CD14-positive monocyte (primary cell): ENCODE measurements around the gene SPEN. TPM values are rescaled to one million over a fixed set of nuclear protein-coding genes. Genes with fewer than 3 reads are reported as not detected.

Experiments
- DNase-seq, 3 donors: peaks; one replicate each; pipeline ENCODE4 v3.0.0-alpha.2; 2011 to 2022
- H2AFZ ChIP-seq: 2 replicates; pipeline ENCODE4 v1.6.0; 2012; ENCODE audit warnings: mild to moderate bottlenecking, low read depth, low read length, inconsistent platforms; ENCODE audit not compliant: insufficient read depth, poor library complexity, severe bottlenecking
- H3K27ac ChIP-seq, 2 donors: 1 replicate in 1 of 2; 2 replicates in 1 of 2; pipeline ENCODE4 v1.5.1; 2012 to 2013; ENCODE audit warnings: low read length in 2 of 2, control low read depth in 1 of 2, inconsistent platforms in 1 of 2, low read depth in 1 of 2, mild to moderate bottlenecking in 1 of 2
- H3K27me3 ChIP-seq, 2 donors: one replicate each; pipeline versions ENCODE4 v1.6.0 to v1.6.1; 2011 to 2013; ENCODE audit warnings: low read length in 2 of 2; ENCODE audit not compliant: control insufficient read depth in 2 of 2, insufficient read depth in 2 of 2
- H3K36me3 ChIP-seq, 2 donors: replicated peaks in 1 of 2; 1 replicate in 1 of 2; 2 replicates in 1 of 2; pipeline versions ENCODE4 v1.5.1 to v1.6.1; 2012 to 2013; ENCODE audit warnings: low read length in 2 of 2, control low read depth in 1 of 2, inconsistent platforms in 1 of 2, mild to moderate bottlenecking in 1 of 2; ENCODE audit not compliant: insufficient read depth in 2 of 2, control insufficient read depth in 1 of 2
- H3K4me1 ChIP-seq, 2 donors: 1 replicate in 1 of 2; 2 replicates in 1 of 2; pipeline versions ENCODE4 v1.5.1 to v1.6.1; 2012 to 2013; ENCODE audit warnings: low read length in 2 of 2, control low read depth in 1 of 2, inconsistent platforms in 1 of 2, mild to moderate bottlenecking in 1 of 2, moderate library complexity in 1 of 2; ENCODE audit not compliant: insufficient read depth in 2 of 2, control insufficient read depth in 1 of 2
- H3K4me2 ChIP-seq: replicated peaks from 2 replicates; pipeline ENCODE3; 2012; ENCODE audit warnings: low read length, moderate library complexity, mild to moderate bottlenecking; ENCODE audit not compliant: poor library complexity, severe bottlenecking; ENCODE audit errors: extremely low read depth
- H3K4me3 ChIP-seq, 3 experiments: fragments of 200-600 bp in 1 of 3; sonication (generic) in 1 of 3; replicated peaks in 1 of 3; 1 replicate in 2 of 3; 2 replicates in 1 of 3; pipeline ENCODE4 v1.5.1; 2011 to 2013; ENCODE audit warnings: low read length in 3 of 3, mild to moderate bottlenecking in 3 of 3, control low read depth in 2 of 3, low read depth in 2 of 3, inconsistent platforms in 1 of 3, moderate library complexity in 1 of 3
- H3K79me2 ChIP-seq: 2 replicates; pipeline ENCODE4 v1.6.0; 2012; ENCODE audit warnings: mild to moderate bottlenecking, control low read depth, inconsistent platforms, low read length, moderate library complexity; ENCODE audit not compliant: insufficient read depth
- H3K9ac ChIP-seq: 2 replicates; pipeline ENCODE4 v1.6.0; 2017; ENCODE audit warnings: low read length, mild to moderate bottlenecking; ENCODE audit not compliant: insufficient read depth, poor library complexity, severe bottlenecking
- H3K9me3 ChIP-seq, 2 donors: replicated peaks in 1 of 2; 1 replicate in 1 of 2; 2 replicates in 1 of 2; pipeline versions ENCODE4 v1.5.1 to v1.6.1; 2012 to 2013; ENCODE audit warnings: low read length in 2 of 2, control low read depth in 1 of 2; ENCODE audit not compliant: control insufficient read depth in 1 of 2, insufficient read depth in 1 of 2
- H4K20me1 ChIP-seq: 2 replicates; pipeline ENCODE4 v1.6.0; 2012; ENCODE audit warnings: mild to moderate bottlenecking, low read length, control low read depth, moderate library complexity; ENCODE audit not compliant: insufficient read depth
- H3K27ac Mint-ChIP-seq, 7 donors: one replicate each; pipeline ENCODE4 v1.8.0; 2020; ENCODE audit warnings: mild to moderate bottlenecking in 7 of 7, mixed read lengths in 7 of 7, moderate library complexity in 6 of 7, inconsistent platforms in 2 of 7
- H3K27me3 Mint-ChIP-seq, 3 donors: one replicate each; pipeline ENCODE4 v1.8.0; 2021 to 2022; ENCODE audit warnings: low read depth in 3 of 3, mild to moderate bottlenecking in 3 of 3, mixed read lengths in 3 of 3, moderate library complexity in 3 of 3, inconsistent platforms in 1 of 3
- H3K36me3 Mint-ChIP-seq, 2 donors: one replicate each; pipeline ENCODE4 v1.8.0; 2020; ENCODE audit warnings: mixed read lengths in 2 of 2, inconsistent platforms in 1 of 2, mild to moderate bottlenecking in 1 of 2
- H3K4me1 Mint-ChIP-seq: one replicate; pipeline ENCODE4 v1.8.0; 2020; ENCODE audit warnings: mild to moderate bottlenecking, mixed read lengths
- H3K4me3 Mint-ChIP-seq, 2 donors: one replicate each; pipeline ENCODE4 v1.8.0; 2020; ENCODE audit warnings: mild to moderate bottlenecking in 2 of 2, mixed read lengths in 2 of 2, moderate library complexity in 1 of 2
- H3K9me3 Mint-ChIP-seq, 7 donors: one replicate each; pipeline ENCODE4 v1.8.0; 2020 to 2022; ENCODE audit warnings: mixed read lengths in 7 of 7, mild to moderate bottlenecking in 6 of 7, moderate library complexity in 6 of 7, inconsistent platforms in 2 of 7
- WGBS: methylation state at CpG from one replicate; pipeline ENCODE4 v1.1.5; 2013; ENCODE audit warnings: missing lambda C conversion rate; ENCODE audit not compliant: insufficient coverage; 5-methylcytosine and 5-hydroxymethylcytosine counted together
- intact Hi-C, 2 donors: fragments of 100-400 bp; cut with micrococcal nuclease; formaldehyde crosslinking; loops; one replicate each; pipeline versions ENCODE4 v1.15.0 to v1.15.1; 2023
- polyA plus RNA-seq, 3 donors: library from polyadenylated mRNA; depleted of rRNA in 1 of 3; unstranded in 2 of 3; stranded (reverse) in 1 of 3; fragments of 300-500 nt in 2 of 3; fragments of >200 nt in 1 of 3; fragmentation: Illumina TruSeq in 2 of 3; gene quantifications; 1 replicate in 2 of 3; 2 replicates in 1 of 3; pipeline ENCODE4 v1.2.3, GENCODE V29; 2012 to 2021
- TF ChIP-seq, protein P1 (sequence below): fragments of 200-600 bp; IDR thresholded peaks from one replicate; pipeline ENCODE4 v1.8.0; 2022; ENCODE audit warnings: antibody characterized with exemption, mild to moderate bottlenecking

SPEN gene
- polyA plus RNA-seq, 3 donors = 3.1 to 30.9 (median 6.1) TPM

GRCh38 chr1:15899266-15899665, 51.8 kb downstream of the SPEN start:
- no peak for DNase-seq
- Histone ChIP-seq H3K9ac (no peak overlapping the region), H3K9me3 (no peaks in the 10 kb centered on the region), H3K27ac (peak overlapping the region in 1 of 2 donors; percentile 15), H3K36me3 (peaks cover 0 to 17% of the 10 kb centered on the region in 2 donors), H3K4me3 (no peak overlapping the region), H3K4me2 (no peak overlapping the region), H3K4me1 (no peaks in the 10 kb centered on the region), H4K20me1 (peaks cover 97% of the 10 kb centered on the region), H2AFZ (no peak overlapping the region), H3K27me3 (no peaks in the 10 kb centered on the region), H3K79me2 (peaks cover 100% of the 10 kb centered on the region)
- 100% methylated on average over 5 of the region's 9 CpGs for WGBS
- H3K27ac Mint-ChIP-seq = peak overlapping the region in 2 of 7 donors; percentile 33 to 36
- no peaks in the 10 kb centered on the region for H3K27me3 Mint-ChIP-seq
- no peaks in the 10 kb centered on the region for H3K9me3 Mint-ChIP-seq
- no peak overlapping the region for H3K4me3 Mint-ChIP-seq
- intact Hi-C loops = no loop called here
- peaks cover 10% of the 10 kb centered on the region for H3K4me1 Mint-ChIP-seq
- peaks cover 18 to 25% of the 10 kb centered on the region in 2 donors for H3K36me3 Mint-ChIP-seq
- TF ChIP-seq, protein P1, sequence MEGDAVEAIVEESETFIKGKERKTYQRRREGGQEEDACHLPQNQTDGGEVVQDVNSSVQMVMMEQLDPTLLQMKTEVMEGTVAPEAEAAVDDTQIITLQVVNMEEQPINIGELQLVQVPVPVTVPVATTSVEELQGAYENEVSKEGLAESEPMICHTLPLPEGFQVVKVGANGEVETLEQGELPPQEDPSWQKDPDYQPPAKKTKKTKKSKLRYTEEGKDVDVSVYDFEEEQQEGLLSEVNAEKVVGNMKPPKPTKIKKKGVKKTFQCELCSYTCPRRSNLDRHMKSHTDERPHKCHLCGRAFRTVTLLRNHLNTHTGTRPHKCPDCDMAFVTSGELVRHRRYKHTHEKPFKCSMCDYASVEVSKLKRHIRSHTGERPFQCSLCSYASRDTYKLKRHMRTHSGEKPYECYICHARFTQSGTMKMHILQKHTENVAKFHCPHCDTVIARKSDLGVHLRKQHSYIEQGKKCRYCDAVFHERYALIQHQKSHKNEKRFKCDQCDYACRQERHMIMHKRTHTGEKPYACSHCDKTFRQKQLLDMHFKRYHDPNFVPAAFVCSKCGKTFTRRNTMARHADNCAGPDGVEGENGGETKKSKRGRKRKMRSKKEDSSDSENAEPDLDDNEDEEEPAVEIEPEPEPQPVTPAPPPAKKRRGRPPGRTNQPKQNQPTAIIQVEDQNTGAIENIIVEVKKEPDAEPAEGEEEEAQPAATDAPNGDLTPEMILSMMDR = no peak

- Histone ChIP-seq H3K79me2 (peaks cover 100% of the 10 kb centered on the region), H3K36me3 (peaks cover 0 to 28% of the 10 kb centered on the region in 2 donors), H4K20me1 (peaks cover 99% of the 10 kb centered on the region), H3K27me3 (no peaks in the 10 kb centered on the region), H3K9ac (no peak overlapping the region), H3K4me3 (no peak overlapping the region), H3K9me3 (no peaks in the 10 kb centered on the region), H3K4me2 (no peak overlapping the region), H3K4me1 (no peaks in the 10 kb centered on the region), H3K27ac (peak overlapping the region in 1 of 2 donors; percentile 4), H2AFZ (no peak overlapping the region)
- no peaks in the 10 kb centered on the region for H3K27me3 Mint-ChIP-seq
- peaks cover 17 to 34% of the 10 kb centered on the region in 2 donors for H3K36me3 Mint-ChIP-seq
- intact Hi-C loops = no loop called here
- DNase-seq = no peak
- TF ChIP-seq, protein P1 = no peak
- no peaks in the 10 kb centered on the region for H3K9me3 Mint-ChIP-seq
- H3K4me1 Mint-ChIP-seq = peaks cover 10% of the 10 kb centered on the region
- 91% methylated on average over 4 of the region's 8 CpGs for WGBS
- no peak overlapping the region for H3K4me3 Mint-ChIP-seq
- H3K27ac Mint-ChIP-seq = peak overlapping the region in 3 of 7 donors; percentile 43 to 69 (median 50)
Measured at GRCh38 chr1:15900662-15901279, 53.3 kb downstream of the SPEN start.
